Activated CD4-positive, alpha-beta T cell treated with anti-CD3 and anti-CD28 coated beads, Interleukin-2, amount 50 U/mL, for 48 hours (primary cell): ENCODE data around the gene TAS2R41.

ENCODE experiments used
- DNase-seq, 2 experiments: peaks; one replicate each; pipeline ENCODE4 v3.0.0-alpha.2; 2020

Gene TAS2R41, protein sequence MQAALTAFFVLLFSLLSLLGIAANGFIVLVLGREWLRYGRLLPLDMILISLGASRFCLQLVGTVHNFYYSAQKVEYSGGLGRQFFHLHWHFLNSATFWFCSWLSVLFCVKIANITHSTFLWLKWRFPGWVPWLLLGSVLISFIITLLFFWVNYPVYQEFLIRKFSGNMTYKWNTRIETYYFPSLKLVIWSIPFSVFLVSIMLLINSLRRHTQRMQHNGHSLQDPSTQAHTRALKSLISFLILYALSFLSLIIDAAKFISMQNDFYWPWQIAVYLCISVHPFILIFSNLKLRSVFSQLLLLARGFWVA

DNA sequence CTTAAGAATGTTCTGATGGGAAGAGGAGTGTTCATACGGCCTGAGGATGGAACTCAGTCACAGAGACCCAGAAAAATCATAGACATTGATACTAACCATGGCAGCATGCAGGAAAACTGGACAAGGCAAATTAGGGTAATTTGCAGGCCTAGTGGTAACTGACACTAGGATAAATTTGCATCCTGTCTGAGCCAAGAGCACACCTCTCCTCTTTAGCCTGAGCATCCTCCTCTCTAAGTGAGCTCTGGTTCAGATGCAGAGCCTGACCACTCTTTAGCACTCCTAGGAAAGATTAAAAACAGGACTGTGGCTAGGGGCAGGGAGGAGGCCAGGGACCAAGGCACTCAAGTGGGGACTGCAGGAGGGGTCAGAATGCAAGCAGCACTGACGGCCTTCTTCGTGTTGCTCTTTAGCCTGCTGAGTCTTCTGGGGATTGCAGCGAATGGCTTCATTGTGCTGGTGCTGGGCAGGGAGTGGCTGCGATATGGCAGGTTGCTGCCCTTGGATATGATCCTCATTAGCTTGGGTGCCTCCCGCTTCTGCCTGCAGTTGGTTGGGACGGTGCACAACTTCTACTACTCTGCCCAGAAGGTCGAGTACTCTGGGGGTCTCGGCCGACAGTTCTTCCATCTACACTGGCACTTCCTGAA is at the start of gene TAS2R41:
TSS of gene TAS2R41 (plus strand) at position 373 of the 650 bp plus-strand sequence. CDS start at position 373, 0 bp downstream.
- no peak for DNase-seq

DNA sequence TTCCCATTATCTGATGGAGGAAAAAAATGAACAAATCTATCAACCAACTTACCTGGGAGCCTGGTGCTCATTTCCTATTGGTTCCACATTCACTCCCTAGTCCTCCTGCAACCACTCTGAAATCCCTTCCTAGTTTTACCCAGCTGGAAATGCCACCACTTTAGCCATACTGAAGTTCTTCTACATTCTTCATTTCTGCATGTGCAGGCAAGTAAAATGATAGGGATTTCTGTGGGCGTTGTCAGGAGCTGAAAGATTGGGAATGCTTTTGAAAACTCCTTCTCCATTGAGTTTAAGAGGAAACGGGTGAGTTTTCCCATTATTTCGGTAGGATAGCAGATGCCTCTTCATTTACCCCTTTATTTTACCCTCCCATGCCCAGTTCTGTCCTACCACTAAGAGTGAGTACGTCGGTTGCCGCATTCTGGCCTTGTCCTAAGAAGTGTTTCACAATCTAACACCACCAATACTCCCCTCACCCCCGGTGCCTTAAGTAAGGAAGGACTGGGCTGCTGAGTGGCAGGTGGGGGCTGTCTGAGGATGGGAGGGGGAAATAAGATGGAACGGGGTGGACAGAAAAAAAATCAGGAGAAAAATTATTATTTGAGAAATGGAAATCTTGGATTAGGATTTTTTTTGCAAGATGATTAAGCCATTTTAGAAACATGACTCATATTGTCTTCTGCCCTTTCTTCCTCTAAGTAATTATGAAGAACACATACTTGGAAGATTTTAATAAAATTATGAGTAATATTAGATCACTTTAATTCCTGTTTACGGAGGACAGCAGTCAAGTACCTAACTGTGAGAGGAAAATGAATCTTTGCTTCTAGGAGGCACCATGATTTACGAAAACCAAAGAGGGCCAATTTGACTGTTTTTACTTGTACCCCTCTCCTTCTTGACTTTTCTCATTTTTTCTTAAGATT is 47.6 kb upstream of the TAS2R41 start:
- DNase-seq, result no peak

DNA sequence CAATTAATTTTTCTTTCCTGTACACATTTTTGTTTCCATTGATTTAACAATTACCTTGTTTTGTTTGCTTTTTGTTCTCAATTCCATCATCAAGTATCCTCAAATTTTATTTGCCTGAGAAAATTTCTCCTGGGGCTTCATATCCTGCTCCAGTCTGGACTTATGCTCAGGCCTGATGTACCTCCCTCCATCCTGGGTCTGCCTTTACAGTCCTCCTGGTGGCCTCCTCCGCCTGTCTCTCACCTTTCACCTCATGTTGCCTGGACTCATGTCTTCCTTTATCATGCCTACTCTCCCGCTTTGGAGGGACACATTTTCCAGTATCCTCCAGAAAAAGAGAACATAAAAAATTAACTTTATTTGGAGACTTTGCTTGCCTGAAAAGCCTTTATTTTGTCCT is 46.6 kb upstream of the TAS2R41 start:
- DNase-seq, result no peak

DNA sequence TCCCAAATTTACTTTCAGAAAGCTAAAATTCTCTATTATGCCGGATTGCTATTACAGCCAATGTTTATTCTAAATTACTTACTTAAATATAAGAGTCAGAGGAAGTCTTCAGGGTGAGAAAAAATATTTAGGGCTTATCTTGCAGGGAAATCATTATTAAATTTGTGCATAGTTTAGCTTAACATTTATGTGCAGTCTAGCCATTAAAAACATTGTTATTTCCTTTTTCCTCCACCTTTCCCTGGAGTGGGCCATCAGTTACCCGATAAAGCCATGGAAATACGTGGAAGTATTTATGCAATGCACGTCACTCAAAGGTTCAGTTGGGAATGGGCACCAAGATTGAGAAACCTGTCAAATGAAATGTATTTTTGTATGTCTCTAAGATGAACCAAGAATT is 43.9 kb upstream of the TAS2R41 start:
- no peak for DNase-seq

DNA sequence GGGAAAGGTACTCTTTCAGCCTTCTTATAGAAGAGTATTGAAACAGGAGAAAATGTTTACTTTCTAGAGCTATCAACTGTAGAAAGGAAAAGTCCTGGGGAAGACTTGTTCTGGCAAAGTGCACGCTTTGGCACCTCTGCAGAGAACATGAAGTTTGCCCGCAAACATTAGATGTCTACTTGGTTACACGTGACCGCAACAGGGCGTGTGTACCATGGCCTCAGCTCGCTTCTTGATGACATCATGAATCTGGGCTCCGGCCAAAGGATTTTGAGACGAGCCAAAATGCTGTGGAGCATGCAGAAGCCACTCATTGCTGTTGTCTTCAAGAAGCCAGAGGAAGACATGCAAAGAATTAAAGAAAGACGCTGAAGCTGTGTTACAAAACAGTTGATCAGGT is 43.0 kb upstream of the TAS2R41 start:
- no peak for DNase-seq

DNA sequence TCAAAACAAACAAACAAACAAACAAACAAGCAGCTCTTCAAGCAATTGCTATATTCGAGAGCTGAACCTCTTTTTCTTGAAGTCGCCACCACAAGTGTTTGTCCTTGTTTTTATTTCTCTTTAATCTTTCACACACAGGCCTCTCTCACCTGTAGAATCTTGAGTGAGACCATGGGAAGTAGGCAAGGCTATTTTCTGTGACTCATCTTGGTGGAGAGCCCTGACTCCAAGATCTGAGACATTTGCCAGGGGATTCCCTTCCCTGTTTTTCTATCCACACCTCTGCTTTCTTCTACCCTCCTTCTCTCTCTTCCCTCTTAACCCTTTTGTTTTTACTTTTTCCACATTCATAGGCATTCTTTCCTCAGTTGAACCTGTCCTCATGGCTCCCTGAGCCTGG is 42.4 kb upstream of the TAS2R41 start:
- no peak for DNase-seq

DNA sequence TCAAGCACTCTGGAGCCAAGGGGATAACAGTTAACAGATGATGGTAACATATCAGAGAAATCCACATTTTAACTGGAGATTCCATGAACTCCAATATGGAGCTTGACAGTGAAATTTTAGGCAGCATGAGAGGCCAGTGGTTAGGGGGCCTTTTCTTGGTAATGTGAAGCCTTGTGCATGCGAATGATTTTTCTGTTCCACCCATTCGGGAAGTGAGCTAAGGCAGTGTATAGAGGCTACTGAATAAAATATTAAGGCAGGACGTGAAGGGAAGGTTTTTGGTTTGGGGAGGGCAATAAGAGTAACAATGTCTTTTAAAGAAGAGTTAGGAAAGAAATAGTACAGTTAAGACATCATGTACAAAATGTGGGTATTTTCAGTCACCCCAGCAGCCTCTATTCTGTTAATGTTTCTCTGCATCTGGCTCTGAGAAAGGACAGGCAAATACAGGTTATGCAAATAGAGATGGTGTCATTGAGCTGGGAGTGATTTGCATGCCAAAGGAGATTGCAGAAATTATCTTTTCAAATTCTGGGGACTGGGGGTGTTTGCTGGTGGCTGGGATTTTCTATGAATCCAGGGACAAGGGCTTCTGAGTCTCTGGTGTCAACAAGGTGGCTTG is 41.2 kb upstream of the TAS2R41 start:
- DNase-seq, result no peak

DNA sequence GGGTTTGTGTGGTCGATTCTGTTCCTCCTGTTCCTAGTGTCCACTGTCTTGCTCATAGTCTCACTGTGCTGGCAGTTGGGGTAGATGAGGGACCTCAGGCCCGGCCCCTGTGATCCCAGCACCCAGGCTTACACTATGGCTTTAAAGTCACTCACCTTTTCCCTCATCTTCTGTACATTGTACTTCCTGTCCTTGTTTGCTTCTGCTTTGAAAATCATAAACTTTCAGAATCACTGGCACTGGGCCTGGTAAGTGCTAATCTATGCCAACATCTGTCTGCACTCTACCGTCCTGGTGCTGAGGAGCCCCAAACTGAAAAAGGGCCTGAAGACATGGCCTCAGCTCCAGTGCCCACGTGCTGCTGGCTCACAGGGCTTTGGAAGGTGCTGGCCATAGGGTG is 40.1 kb upstream of the TAS2R41 start:
- DNase-seq, result no peak

DNA sequence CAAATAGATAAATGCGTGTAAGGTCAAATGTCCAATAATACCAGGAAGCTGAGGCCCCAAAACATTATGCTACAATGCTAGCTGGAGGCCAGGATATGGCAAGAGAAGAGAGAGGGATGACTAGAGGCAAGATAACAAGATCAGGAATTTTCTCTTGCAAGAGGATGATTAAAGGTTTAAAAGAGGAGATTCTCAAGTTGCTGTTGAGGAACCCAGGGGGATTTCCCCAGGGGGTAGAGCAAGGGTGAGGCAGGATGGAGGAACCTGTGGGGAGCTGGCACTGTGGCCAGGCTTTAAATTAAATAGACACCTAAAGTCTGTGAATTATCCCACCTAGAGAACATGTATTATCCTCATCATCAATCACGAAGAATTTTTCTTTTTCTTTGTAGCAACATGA is 37.8 kb upstream of the TAS2R41 start:
- DNase-seq, result no peak

DNA sequence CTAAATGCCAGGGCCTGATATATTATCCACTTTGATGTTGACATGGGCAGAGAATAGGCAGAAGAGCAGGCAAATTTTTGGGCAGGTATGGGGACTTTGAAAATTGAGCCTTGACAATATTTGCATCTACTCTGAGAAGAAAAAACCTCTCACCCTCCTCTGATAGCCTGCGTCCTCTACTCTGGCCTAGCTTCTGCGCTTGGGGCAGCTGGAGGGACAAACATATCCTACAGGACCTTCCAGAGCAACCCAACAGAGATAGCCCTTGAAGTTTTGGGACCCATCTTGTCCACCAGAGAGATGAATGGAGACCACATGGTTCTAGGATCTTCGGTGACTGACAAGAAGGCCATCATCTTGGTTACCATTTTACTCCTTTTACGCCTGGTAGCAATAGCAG is 34.5 kb upstream of the TAS2R41 start, which contains the start of gene TAS2R60:
TSS of gene TAS2R60 (plus strand) at position 301 of the 400 bp plus-strand sequence. CDS start at position 301, 0 bp downstream.
- no peak for DNase-seq

DNA sequence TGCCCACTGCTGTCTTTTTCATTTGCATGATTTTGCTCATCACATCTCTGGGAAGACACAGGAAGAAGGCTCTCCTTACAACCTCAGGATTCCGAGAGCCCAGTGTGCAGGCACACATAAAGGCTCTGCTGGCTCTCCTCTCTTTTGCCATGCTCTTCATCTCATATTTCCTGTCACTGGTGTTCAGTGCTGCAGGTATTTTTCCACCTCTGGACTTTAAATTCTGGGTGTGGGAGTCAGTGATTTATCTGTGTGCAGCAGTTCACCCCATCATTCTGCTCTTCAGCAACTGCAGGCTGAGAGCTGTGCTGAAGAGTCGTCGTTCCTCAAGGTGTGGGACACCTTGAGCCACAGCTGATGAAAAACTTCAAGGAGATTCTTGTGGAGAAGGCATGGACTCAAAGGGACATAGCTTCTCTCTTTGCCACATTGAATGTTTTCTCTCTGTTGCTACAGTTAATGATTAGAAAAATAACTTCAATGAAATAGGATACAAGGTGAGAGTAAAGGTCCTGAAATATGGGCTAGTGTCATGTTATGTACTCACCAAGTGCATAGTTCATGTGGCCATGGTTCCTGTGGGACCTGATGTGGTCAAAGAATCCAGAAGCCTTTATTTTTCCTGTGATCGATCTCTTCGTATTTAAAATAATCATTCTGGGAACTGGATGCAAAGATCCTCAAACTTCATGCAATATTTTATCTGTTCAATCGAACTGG is 33.5 kb upstream of the TAS2R41 start:
- DNase-seq, result no peak

DNA sequence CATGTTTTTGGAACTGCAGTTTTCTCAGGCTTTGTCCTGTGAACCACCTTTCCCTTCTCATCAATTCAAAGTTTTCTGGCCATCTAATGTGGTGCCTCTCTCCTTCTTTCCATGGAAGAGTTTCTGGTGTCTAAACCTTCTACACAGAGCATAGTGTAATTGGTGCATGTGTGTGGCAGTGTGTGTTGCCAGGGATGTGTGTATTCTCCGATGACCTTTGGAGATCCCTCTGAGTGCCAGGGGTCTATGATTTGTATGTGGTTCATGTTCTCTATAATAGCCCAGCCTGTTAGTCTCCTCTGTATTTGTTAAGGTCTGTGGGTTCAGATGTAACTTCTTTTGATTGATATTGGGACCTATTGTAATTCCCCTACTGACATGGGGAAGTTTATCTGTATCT is 32.9 kb upstream of the TAS2R41 start:
- no peak for DNase-seq

DNA sequence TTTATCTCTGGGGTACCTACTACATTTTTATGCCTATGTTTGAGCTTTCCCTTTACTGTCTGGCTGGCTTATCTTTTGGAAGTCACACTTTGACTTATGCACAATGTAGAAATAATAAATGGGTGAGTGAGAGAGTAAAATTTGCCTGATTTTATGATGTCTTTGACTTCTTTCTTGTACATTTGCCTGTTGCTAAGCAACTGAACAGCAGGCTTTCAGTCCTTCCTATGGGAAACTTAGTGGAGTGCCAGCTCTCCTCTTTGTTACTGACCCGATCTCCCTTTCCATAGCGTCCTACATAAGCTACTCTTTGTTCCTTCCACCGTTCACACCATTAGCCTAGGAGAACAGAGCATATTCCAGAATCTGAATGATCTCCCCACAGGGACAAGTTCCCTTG is 30.2 kb upstream of the TAS2R41 start:
- DNase-seq, result no peak

DNA sequence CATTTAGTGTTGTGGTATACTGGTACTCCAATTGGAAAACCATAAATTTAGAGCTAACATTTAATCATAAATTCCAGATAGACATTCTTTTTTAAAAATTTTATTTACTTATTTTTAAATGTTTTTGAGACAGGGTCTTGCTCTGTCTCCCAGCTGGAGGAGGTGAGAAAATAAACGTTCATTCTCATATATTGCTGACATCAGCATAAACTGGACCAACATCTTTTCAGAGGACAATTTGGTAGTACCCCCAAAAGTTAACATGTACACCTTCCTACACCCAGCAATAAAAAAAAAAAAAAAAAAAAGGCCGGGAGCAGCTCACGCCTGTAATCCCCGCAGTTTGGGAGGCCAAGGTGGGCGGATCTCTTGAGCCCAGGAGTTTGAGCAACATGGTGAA is 29.2 kb upstream of the TAS2R41 start:
- DNase-seq, result no peak

DNA sequence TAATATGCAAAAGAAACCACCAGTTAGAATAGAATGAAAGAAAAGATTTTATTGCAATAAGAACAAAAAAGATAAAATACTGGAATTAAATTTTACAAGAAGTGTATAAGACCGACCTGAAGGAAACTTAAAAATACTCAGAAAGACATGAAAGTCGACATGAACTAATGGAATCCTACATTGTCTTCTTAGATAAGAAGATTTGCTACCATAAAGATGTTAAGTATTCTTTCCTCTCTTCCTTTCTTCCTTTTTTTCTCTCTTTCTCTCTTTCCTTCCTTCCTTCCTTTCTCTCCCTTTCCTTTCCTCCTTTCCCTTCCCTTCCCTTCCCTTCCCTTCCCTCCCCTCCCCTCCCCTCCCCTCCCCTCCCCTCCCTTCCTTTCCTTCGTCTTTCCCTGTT is 27.9 kb upstream of the TAS2R41 start:
- DNase-seq, result no peak

DNA sequence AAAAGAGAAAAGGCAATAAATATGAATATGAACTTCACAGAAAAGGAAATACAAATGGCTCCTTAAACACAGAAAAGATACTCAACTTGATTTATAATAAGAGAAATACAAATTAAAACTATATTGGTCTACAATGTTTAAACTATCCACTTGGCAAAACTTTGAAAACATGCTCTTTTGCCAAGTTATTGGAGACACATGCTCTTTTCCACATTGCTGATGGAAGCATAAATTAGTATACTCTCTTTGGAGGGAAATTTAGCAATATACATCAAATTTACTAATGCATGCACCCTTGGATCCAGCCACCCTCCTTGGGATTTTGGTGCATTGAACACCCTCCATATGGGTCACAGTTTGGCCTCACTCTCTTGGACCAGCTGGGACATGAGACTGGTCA is 26.6 kb upstream of the TAS2R41 start:
- no peak for DNase-seq

DNA sequence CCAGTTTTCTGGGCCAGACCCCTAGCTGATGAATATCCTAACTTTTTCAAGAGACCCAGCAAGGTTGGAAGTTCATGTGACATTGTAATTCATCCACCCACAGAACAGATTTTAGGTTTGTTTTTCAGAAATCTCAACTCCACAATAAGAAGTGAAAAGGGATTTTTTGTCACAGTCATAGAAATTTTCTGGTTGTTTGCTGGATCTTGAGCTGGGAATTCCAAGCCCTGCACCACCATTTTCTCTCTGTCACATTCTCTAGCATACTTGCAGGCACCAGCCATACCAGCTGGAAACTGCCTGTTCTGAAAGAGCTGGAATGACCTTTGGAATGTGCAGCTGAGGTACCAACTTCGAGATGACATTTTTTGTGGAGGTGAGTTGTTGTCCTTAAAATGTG is 25.9 kb upstream of the TAS2R41 start:
- no peak for DNase-seq

DNA sequence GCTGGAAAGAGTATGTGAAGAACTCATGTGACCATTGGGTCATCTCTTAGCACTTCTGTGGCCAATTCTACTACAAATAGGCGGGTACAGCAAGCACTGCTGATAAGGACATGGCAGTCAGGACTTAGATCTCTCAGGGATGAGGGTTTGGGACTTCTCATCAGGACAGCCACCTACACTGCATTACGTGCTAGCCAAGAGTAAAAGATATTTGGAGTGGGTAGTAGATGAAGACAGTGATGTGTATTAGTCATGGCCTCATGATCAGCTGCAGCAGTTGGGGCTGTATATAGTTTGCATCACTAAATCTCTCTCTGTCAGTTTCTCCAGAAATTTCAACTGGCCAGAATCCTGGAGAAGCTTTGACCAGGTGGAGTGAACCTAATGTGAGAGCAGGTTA is 25.2 kb upstream of the TAS2R41 start:
- DNase-seq, result no peak

DNA sequence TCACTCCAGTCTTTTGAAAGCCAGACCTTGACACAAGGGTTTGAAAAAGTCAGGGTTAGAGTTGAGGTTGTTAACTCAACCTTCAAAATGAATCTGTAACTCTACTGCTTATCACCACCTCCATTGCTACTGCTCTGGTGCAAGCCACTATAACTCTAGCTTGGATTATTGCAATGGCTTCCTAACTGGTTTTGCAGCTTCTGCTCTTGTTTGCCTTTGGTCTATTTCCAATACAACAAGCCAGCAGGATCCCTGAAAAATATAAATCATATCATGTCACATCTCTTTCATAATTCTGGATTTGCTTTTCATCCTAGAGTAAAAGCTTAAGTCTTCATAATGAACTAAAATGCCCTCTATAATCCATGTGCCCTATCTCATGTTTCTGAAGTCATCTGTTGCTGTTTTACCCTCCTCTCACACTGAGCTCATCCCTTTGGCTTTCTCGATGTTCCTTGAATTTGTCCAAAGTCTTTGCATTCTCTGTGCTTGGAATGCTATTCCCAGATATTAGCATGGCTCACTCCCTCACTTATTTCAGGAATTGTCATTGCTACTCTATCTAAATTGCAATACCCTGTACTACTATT is 23.5 kb upstream of the TAS2R41 start:
- no peak for DNase-seq

DNA sequence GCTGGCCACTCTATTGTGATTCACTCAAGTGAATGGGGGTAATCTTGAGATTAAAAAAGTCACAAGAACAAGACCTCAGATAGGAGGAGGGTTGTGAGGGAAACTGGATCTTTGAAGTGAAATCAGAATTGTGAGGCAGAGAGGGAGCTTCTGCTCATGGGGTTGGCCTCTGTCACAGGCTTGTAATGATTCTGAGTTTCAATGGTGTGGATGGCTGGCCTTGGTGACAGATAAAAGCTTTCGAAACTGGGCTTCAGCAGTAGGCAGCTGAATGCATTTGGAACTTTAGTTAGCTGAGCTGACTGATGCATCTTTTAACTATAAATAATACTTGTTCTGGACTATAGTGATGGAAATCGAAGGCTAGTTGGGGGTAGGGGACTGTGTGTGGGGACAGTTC is 22.2 kb upstream of the TAS2R41 start:
- DNase-seq, result no peak

DNA sequence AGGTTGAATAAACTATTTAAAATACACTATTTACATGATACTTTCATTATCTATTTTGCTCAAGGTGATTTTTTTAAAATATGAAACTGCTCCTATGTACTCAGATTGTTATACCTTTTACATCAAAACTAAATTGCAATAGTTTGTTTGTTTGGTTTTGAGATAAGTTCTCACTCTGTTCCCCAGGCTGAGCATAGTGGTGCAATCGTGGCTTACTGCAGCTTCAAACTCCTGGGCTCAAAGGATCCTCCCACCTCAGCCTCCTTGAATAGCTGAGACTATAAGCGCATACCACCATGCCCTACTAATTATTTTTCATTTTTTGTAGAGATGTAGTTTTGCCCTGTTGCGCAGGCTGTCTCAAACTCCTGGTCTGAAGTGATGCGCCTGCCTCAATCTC is 21.7 kb upstream of the TAS2R41 start:
- DNase-seq, result no peak
